HepG2 (cell line): Measurements from ENCODE around the gene COQ8B. TPM values are rescaled to one million over a fixed set of nuclear protein-coding genes. Genes with fewer than 3 reads are reported as not detected.

Experiments
- GATAD1 ChIP-seq: IDR thresholded peaks from 2 replicates; pipeline ENCODE4 v1.6.1; 2016; ENCODE audit warnings: missing genetic modification reagents, missing compliant biosample characterization
- GFI1 ChIP-seq: sonication (generic); formaldehyde crosslinking; IDR thresholded peaks from 2 replicates; pipeline ENCODE4 v1.5.0; 2020; ENCODE audit warnings: missing genetic modification reagents, mild to moderate bottlenecking, borderline replicate concordance
- IRF9 ChIP-seq: sonication (generic); formaldehyde crosslinking; IDR thresholded peaks from 2 replicates; pipeline ENCODE4 v1.8.0; 2022; ENCODE audit warnings: missing genetic modification reagents, mild to moderate bottlenecking, borderline replicate concordance
- JDP2 ChIP-seq: sonication (generic); formaldehyde crosslinking; IDR thresholded peaks from 2 replicates; pipeline ENCODE4 v1.8.1; 2022; ENCODE audit warnings: missing genetic modification reagents, borderline replicate concordance
- MBD4 ChIP-seq: IDR thresholded peaks from 2 replicates; pipeline ENCODE4 v1.6.1; 2012; ENCODE audit warnings: low read length, inconsistent platforms, borderline replicate concordance
- MED1 ChIP-seq: sonication (generic); formaldehyde crosslinking; IDR thresholded peaks from 2 replicates; pipeline ENCODE4 v1.4.0; 2020; ENCODE audit warnings: missing genetic modification reagents
- PREB ChIP-seq: sonication (generic); formaldehyde crosslinking; IDR thresholded peaks from 2 replicates; pipeline ENCODE4 v1.4.0; 2020; ENCODE audit warnings: missing genetic modification reagents
- PTBP1 ChIP-seq: fragments of 200-400 bp; formaldehyde crosslinking; IDR thresholded peaks from 2 replicates; pipeline ENCODE4 v1.6.1; 2018; ENCODE audit warnings: low read length, low read depth; ENCODE audit not compliant: poor library complexity, severe bottlenecking
- REPIN1 ChIP-seq: sonication (generic); formaldehyde crosslinking; IDR thresholded peaks from 2 replicates; pipeline ENCODE4 v1.8.0; 2022; ENCODE audit warnings: missing genetic modification reagents, low read depth, mild to moderate bottlenecking, borderline replicate concordance
- SNAPC4 ChIP-seq: sonication (generic); formaldehyde crosslinking; IDR thresholded peaks from 2 replicates; pipeline ENCODE4 v1.4.0; 2020; ENCODE audit warnings: mild to moderate bottlenecking, missing genetic modification reagents
- SOX6 ChIP-seq, 2 experiments: fragments of 450-650 bp in 1 of 2; sonication (generic) in 1 of 2; formaldehyde crosslinking in 1 of 2; IDR thresholded peaks; 2 replicates each; pipeline versions ENCODE4 v1.4.0 to v1.6.1; 2017 to 2020; ENCODE audit warnings: antibody characterized with exemption in 1 of 2, mild to moderate bottlenecking in 1 of 2, missing genetic modification reagents in 1 of 2
- SP5 ChIP-seq: IDR thresholded peaks from 2 replicates; pipeline ENCODE4 v1.6.1; 2016; ENCODE audit warnings: low read depth, borderline replicate concordance
- TFDP2 ChIP-seq: sonication (generic); formaldehyde crosslinking; IDR thresholded peaks from 2 replicates; pipeline ENCODE4 v1.4.0; 2020; ENCODE audit warnings: missing genetic modification reagents
- UBTF ChIP-seq: sonication (generic); formaldehyde crosslinking; IDR thresholded peaks from 2 replicates; pipeline ENCODE4 v1.4.0; 2020; ENCODE audit warnings: mild to moderate bottlenecking, missing genetic modification reagents
- ZMYM3 ChIP-seq: sonication (generic); formaldehyde crosslinking; IDR thresholded peaks from 2 replicates; pipeline ENCODE4 v1.5.1; 2020; ENCODE audit warnings: mild to moderate bottlenecking, missing genetic modification reagents
- ZNF850 ChIP-seq: sonication (generic); formaldehyde crosslinking; conservative IDR thresholded peaks from 2 replicates; pipeline ENCODE4 v1.9.0; 2021; ENCODE audit warnings: mild to moderate bottlenecking, missing genetic modification reagents
- polyA plus RNA-seq, 8 experiments: library from polyadenylated mRNA; depleted of rRNA in 3 of 8; stranded (reverse) in 7 of 8; unstranded in 1 of 8; fragments of >200 nt; fragmentation: Illumina TruSeq in 4 of 8; extraction: Trizol in 4 of 8; gene quantifications; 2 replicates each; pipeline versions ENCODE4 v1.2.1 to v1.2.3, GENCODE V29; 2011 to 2016; ENCODE audit warnings: low read depth in 4 of 8, missing spikeins in 1 of 8, mixed read lengths in 1 of 8; ENCODE audit not compliant: insufficient read depth in 1 of 8
- total RNA-seq, 5 experiments: library from RNA; depleted of rRNA; stranded (reverse); fragments of >200 nt; fragmentation: Illumina TruSeq; extraction: Trizol; gene quantifications; 2 replicates each; pipeline ENCODE4 v1.2.3, GENCODE V29; 2016; ENCODE audit warnings: low read depth in 1 of 5

The COQ8B gene
- total and polyA plus RNA-seq, 2 of the 13 experiments (the other 11 are each of a cell fraction or from before 2014, with no cell fraction given) = 12.3 to 17.2 TPM

- TF ChIP-seq SNAPC4 (CRISPR knock-in tag) (peak; percentile 42; the same call in 1 of the 2 replicates), MED1 (CRISPR knock-in tag) (peak; percentile 42; the same call in 1 of the 2 replicates), PREB (no peak), SP5 (CRISPR knock-in tag) (peak; percentile 87), JDP2 (CRISPR knock-in tag) (no peak), UBTF (CRISPR knock-in tag) (0 out of 2 replicates have a peak, but pooled peaks have one; percentile 43), TFDP2 (CRISPR knock-in tag) (peak; percentile 44), IRF9 (CRISPR knock-in tag) (0 out of 2 replicates have a peak, but pooled peaks have one; percentile 9), ZNF850 (no peak), SOX6 (IDR thresholded peaks at IDR 0.05) (no peak), SOX6 (CRISPR knock-in tag; IDR thresholded peaks at IDR 0.05) (peak; percentile 43), PTBP1 (no peak), REPIN1 (no peak), MBD4 (no peak), GATAD1 (CRISPR knock-in tag) (peak; percentile 82), GFI1 (CRISPR knock-in tag) (no peak; the same call in 1 of the 2 replicates), ZMYM3 (CRISPR knock-in tag) (no peak)
These were observed at the start of gene COQ8B, which contains the start of gene ITPKC (continued) for GRCh38 chr19:40716482-40717324.
